Esophagus squamous epithelium (tissue), 5 donors: ENCODE results near the gene CILP2. TPM values are rescaled to one million over a fixed set of nuclear protein-coding genes. Genes with fewer than 3 reads are reported as not detected.

Experiments used
- DNase-seq: peaks from one replicate; lab custom pipeline; 2025; lab: John Stamatoyannopoulos, UW
- H3K27ac ChIP-seq, 4 donors: fragments of 200-600 bp; sonication (generic); one replicate each; pipeline ENCODE4 v1.5.1; 2016 to 2019; ENCODE audit warnings: mild to moderate bottlenecking in 1 of 4
- H3K27me3 ChIP-seq, 4 donors: fragments of 200-600 bp; sonication (generic); 1 replicate in 3 of 4; 2 replicates in 1 of 4; pipeline versions ENCODE4 v1.5.1 to v1.6.0; 2017 to 2021; ENCODE audit warnings: antibody characterized with exemption in 1 of 4
- H3K36me3 ChIP-seq, 3 donors: fragments of 200-600 bp; sonication (generic); one replicate each; pipeline ENCODE4 v1.5.1; 2016 to 2019
- H3K4me1 ChIP-seq, 3 donors: fragments of 200-600 bp; sonication (generic); one replicate each; pipeline ENCODE4 v1.5.1; 2017 to 2019
- H3K4me3 ChIP-seq, 4 donors: fragments of 200-600 bp; sonication (generic); 1 replicate in 3 of 4; 2 replicates in 1 of 4; pipeline ENCODE4 v1.5.1; 2016 to 2019; ENCODE audit warnings: mild to moderate bottlenecking in 2 of 4, moderate library complexity in 1 of 4
- H3K9me3 ChIP-seq, 3 donors: fragments of 200-600 bp; sonication (generic); one replicate each; pipeline ENCODE4 v1.5.1; 2016 to 2019
- POLR2A ChIP-seq, 4 donors: fragments of 450-650 bp; IDR thresholded peaks; one replicate each; pipeline ENCODE4 v1.6.1; 2017; ENCODE audit warnings: antibody characterized with exemption in 4 of 4, mild to moderate bottlenecking in 4 of 4, moderate library complexity in 3 of 4
- WGBS, 2 donors: methylation state at CpG; one replicate each; pipeline ENCODE4 v1.1.5; 2018; 5-methylcytosine and 5-hydroxymethylcytosine counted together
- intact Hi-C: fragments of 100-400 bp; cut with DNase I; formaldehyde crosslinking; loops from one replicate; pipeline ENCODE4 v1.15.0; 2022
- total RNA-seq, 4 donors: library from RNA; depleted of rRNA; stranded (reverse); fragments of >200 nt; gene quantifications; one replicate each; pipeline ENCODE4 v1.1.0, GENCODE V29; 2016
- TF ChIP-seq, protein P1 (sequence below), 6 experiments: fragments of 450-650 bp in 4 of 6; fragments of 200-600 bp in 2 of 6; sonication (generic) in 2 of 6; IDR thresholded peaks; one replicate each; pipeline ENCODE4 v1.5.1; 2016 to 2019; ENCODE audit warnings: antibody characterized with exemption in 6 of 6, mild to moderate bottlenecking in 4 of 6, moderate library complexity in 4 of 6
- donor health status: DM: yes; HTN: yes; CAD: no.

CILP2 gene
- total RNA-seq, 4 donors from 2014 or later: under 0.01 TPM; not detected in 3

GRCh38 chr19:19506592-19506991, 31.5 kb upstream of the CILP2 start:
- intact Hi-C loops: no loop called here
- 41 to 75% methylated on average over 12 of the region's 12 CpGs for WGBS, 2 donors
- DNase-seq: no peak
- peaks cover 22 to 67% (median 22%) of the 10 kb centered on the region in 3 donors for H3K36me3 ChIP-seq
- no peak overlapping the region for H3K27ac ChIP-seq
- no peaks in the 10 kb centered on the region for H3K9me3 ChIP-seq
- H3K4me1 ChIP-seq: peaks cover 0 to 13% (median 0%) of the 10 kb centered on the region in 3 donors
- H3K4me3 ChIP-seq: peak overlapping the region in 1 of 4 donors; percentile 4
- no peaks in the 10 kb centered on the region for H3K27me3 ChIP-seq
- TF ChIP-seq, protein P1, sequence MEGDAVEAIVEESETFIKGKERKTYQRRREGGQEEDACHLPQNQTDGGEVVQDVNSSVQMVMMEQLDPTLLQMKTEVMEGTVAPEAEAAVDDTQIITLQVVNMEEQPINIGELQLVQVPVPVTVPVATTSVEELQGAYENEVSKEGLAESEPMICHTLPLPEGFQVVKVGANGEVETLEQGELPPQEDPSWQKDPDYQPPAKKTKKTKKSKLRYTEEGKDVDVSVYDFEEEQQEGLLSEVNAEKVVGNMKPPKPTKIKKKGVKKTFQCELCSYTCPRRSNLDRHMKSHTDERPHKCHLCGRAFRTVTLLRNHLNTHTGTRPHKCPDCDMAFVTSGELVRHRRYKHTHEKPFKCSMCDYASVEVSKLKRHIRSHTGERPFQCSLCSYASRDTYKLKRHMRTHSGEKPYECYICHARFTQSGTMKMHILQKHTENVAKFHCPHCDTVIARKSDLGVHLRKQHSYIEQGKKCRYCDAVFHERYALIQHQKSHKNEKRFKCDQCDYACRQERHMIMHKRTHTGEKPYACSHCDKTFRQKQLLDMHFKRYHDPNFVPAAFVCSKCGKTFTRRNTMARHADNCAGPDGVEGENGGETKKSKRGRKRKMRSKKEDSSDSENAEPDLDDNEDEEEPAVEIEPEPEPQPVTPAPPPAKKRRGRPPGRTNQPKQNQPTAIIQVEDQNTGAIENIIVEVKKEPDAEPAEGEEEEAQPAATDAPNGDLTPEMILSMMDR (IDR thresholded peaks at IDR 0.05): no peak
- no peak for TF ChIP-seq POLR2A (IDR thresholded peaks at IDR 0.05)

DNA sequence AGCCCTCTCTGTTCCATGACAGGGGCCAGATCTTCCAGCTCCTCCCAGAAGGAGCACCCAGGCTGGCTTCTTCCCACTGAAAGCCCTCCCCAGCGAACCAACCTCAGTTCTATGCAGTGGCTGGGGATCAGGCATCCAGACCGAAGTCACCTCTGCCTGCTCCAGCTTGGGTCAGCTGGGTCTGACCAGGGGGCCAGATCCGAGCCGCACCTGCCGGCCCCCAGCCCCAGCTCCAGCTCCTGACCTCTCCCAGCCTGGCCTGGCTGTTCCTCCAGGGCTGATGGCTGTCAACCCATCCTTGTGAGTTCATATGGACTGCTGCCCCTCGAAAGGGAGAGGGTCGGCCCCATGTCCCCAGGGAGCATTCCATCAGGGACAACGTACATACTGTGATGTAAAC, 30.7 kb upstream of the CILP2 start:
- Histone ChIP-seq H3K27ac (no peak overlapping the region), H3K4me1 (peaks cover 0 to 18% (median 0%) of the 10 kb centered on the region in 3 donors), H3K27me3 (no peaks in the 10 kb centered on the region), H3K9me3 (no peaks in the 10 kb centered on the region), H3K36me3 (peaks cover 15 to 60% (median 15%) of the 10 kb centered on the region in 3 donors), H3K4me3 (no peak overlapping the region)
- 85 to 89% methylated on average over 7 to 8 of the region's 8 CpGs for WGBS, 2 donors
- intact Hi-C loops: no loop called here
- TF ChIP-seq POLR2A (IDR thresholded peaks at IDR 0.05): no peak
- TF ChIP-seq, protein P1 (IDR thresholded peaks at IDR 0.05): no peak
- no peak for DNase-seq

GRCh38 chr19:19508217-19508616, 29.8 kb upstream of the CILP2 start:
- no peak overlapping the region for H3K27ac ChIP-seq
- H3K9me3 ChIP-seq: no peaks in the 10 kb centered on the region
- H3K4me3 ChIP-seq: no peak overlapping the region
- intact Hi-C loops: no loop called here
- WGBS, 2 donors: 79% methylated on average over 5 of the region's 11 CpGs; no CpG with 5 or more reads in 1 of the 2 donors
- DNase-seq: no peak
- H3K36me3 ChIP-seq: peaks cover 6 to 51% (median 8%) of the 10 kb centered on the region in 3 donors
- TF ChIP-seq, protein P1 (IDR thresholded peaks at IDR 0.05): no peak
- no peak for TF ChIP-seq POLR2A (IDR thresholded peaks at IDR 0.05)
- H3K27me3 ChIP-seq: no peaks in the 10 kb centered on the region
- H3K4me1 ChIP-seq: peaks cover 0 to 20% (median 0%) of the 10 kb centered on the region in 3 donors

GRCh38 chr19:19510432-19510831, 27.6 kb upstream of the CILP2 start:
- no peak overlapping the region for H3K4me3 ChIP-seq
- no peak for TF ChIP-seq POLR2A (IDR thresholded peaks at IDR 0.05)
- TF ChIP-seq, protein P1 (IDR thresholded peaks at IDR 0.05): no peak
- no peaks in the 10 kb centered on the region for H3K9me3 ChIP-seq
- H3K4me1 ChIP-seq: peaks cover 3 to 35% (median 8%) of the 10 kb centered on the region in 3 donors
- WGBS, 2 donors: 18 to 23% methylated on average over 2 to 5 of the region's 6 CpGs
- DNase-seq: no peak
- intact Hi-C loops: no loop called here
- no peaks in the 10 kb centered on the region for H3K27me3 ChIP-seq
- no peak overlapping the region for H3K27ac ChIP-seq
- H3K36me3 ChIP-seq: peaks cover 3 to 29% (median 4%) of the 10 kb centered on the region in 3 donors

GRCh38 chr19:19513682-19514081, 24.4 kb upstream of the CILP2 start:
- TF ChIP-seq, protein P1 (IDR thresholded peaks at IDR 0.05): no peak
- TF ChIP-seq POLR2A (IDR thresholded peaks at IDR 0.05): no peak
- Histone ChIP-seq H3K4me3 (peak overlapping the region in 3 of 4 donors; percentile 18 to 49 (median 20)), H3K4me1 (peaks cover 18 to 52% (median 28%) of the 10 kb centered on the region in 3 donors), H3K27ac (peak overlapping the region in 1 of 4 donors; percentile 44), H3K27me3 (no peaks in the 10 kb centered on the region), H3K36me3 (no peaks in the 10 kb centered on the region), H3K9me3 (no peaks in the 10 kb centered on the region)
- WGBS, 2 donors: 63 to 93% methylated on average over 1 to 13 of the region's 17 CpGs
- no peak for DNase-seq
- intact Hi-C loops: no loop called here
